HL-60/S4 (cell line): ENCODE data around the gene EGFL8.

ENCODE experiments used
- in situ Hi-C: fragments of 300-500 bp; cut with MboI; formaldehyde crosslinking; loops from 2 replicates; pipeline ENCODE4 v1.14.3; 2022; ENCODE audit warnings: low sequenced_read_pairs

EGFL8 gene

GRCh38 chr6:32167154-32167760, 2.9 kb downstream of the EGFL8 start:
- in situ Hi-C loops: no loop called here

GRCh38 chr6:32167761-32168262, 3.4 kb downstream of the EGFL8 start:
- in situ Hi-C loops: no loop called here

DNA sequence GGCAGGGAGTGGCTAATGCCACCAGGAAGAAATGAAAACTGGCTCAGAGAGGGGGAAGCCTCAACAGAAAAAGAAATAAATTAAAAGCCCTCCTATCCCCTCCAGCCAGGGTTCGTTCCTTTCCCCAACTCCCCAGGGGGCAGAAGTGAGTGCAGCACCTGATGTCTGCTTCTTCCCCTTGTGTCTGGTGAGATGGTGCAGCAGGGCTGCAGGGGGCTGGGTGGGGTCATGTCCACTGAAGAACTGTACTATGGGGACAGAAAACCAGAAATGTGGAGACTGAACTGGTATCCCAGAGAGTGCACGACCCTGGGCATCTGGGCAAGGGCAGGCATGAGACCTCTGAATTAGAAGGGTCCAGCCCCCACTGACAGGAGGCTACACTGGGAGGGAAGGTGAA, 4.0 kb downstream of the EGFL8 start:
- in situ Hi-C loops: no loop called here

DNA sequence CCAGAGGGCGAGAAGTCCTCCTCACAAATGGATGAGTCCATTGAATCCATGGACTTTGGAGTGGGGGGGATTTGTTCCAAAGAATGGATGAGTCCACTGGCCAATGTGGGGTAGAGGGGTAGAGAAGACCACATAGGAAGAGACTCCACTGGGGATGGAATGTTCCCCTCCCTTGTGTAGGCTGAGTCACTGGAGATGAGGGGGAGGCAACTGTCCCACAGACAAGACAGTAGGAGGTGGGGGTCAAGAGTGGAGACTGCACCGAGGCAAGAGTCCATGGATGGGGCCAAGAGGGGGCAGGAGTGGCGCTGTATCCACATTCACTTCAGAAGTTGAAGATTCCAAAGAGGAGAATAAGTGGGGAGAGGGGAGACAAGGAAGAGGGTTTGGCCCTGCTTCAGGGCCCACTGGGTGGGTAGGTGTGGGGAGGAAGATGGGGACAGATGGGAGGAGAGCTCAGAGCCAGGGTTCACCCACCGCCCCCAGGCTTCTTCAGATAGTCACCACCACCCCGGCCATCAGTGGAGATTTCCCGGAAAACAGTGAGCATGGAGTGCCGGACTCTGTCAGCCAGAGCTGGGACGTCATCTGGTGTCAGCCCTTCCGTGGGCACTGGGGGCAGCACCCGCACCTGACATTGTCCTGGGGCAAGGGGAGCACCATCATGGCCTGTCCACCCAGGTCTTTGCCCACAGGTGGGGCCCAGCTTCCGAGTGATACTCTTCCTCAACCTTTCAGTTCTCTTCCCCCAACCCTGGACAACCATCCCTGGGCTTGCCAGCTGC, 4.6 kb downstream of the EGFL8 start:
- in situ Hi-C loops: no loop called here

DNA sequence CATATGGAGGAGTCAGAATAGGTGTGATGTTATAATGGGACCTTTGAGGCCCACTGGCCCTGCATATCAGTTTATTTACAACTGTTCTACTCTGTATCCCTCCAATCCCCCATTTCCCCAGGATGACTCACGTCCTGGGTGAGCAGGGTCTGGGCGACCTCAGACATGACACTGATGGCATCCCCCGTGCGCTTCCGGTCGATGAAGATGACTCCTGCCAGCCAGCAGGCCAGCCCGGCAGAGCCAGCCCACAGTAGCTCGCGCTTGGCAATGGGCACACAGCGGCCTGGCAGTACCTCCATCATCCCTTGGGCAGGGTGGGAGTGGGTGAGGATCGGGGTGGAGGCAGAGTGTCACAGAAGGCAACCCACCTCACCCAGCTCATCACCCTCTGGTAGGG, 5.9 kb downstream of the EGFL8 start:
- in situ Hi-C loops: no loop called here

- in situ Hi-C loops: no loop called here
Observed at GRCh38 chr6:32171234-32171633, 6.8 kb downstream of the EGFL8 start.

DNA sequence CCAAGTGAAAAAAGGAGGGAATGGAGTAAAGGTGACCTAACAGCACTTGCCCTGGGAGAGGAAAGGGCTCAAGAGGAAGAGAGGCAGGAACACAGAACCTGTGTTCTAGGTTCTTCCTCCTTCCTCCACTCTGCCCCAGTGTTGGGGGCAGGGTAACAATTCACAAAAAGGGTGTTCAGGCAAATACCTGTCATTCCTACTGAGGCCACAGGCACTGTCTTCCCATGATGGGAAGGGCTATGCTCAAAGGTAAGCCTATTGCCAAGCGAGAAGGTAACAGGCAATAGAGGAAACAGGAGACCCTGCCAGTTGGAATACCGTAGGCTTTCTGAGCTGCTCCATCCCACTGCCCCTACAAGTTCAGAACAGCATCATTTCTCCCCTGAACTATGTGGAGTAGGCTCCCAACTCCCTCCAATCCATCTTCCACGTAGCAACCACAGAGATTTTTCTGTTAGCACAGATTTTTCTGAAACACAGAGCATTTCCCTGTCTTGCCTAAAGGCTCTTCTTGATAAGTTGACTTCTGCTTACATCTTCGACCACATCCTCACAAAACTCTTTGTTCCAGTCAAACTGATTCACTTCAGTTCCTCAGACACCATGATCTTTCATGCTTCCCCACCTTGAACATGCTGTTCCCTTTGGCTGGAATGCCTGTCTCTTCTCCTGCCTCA, 8.8 kb downstream of the EGFL8 start:
- in situ Hi-C loops: no loop called here

DNA sequence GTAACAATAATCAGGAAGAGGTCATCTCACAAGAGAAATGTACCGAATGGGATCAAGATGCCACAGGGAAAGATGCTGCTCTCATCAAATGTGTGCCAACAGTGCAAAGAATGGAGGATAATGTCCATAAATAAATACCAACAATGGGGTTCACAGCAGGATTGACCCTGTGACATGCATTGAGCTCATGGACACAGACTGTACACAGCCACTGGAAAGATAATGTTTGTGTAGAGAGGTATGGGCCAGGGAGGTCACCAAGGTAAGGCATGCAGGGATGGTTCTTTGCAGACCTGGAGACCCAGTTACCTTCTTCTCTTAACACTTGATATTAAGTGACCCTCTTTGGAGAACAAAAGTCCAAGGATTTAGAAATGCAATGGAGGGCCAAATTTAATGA, 10.0 kb downstream of the EGFL8 start:
- in situ Hi-C loops: no loop called here

DNA sequence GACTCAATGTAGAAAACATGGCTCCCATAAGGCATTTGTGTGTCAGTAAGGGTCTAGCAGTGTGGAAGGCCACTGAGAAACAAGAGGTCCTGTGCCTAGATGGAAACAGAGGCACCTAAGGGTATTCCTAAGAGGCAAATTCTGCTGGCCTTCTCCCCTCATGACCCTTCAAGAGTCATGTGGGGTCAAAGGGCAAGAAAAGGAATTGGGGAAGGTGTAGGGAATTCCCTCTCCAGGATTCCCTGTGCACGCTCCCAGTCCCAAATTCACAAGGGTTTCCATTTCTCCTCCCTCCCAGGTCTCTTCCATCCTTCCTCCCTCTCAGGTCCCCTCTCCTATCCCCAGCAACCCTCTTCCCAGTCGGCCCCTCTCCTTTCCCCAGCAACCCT, 10.9 kb downstream of the EGFL8 start:
- in situ Hi-C loops: no loop called here

DNA sequence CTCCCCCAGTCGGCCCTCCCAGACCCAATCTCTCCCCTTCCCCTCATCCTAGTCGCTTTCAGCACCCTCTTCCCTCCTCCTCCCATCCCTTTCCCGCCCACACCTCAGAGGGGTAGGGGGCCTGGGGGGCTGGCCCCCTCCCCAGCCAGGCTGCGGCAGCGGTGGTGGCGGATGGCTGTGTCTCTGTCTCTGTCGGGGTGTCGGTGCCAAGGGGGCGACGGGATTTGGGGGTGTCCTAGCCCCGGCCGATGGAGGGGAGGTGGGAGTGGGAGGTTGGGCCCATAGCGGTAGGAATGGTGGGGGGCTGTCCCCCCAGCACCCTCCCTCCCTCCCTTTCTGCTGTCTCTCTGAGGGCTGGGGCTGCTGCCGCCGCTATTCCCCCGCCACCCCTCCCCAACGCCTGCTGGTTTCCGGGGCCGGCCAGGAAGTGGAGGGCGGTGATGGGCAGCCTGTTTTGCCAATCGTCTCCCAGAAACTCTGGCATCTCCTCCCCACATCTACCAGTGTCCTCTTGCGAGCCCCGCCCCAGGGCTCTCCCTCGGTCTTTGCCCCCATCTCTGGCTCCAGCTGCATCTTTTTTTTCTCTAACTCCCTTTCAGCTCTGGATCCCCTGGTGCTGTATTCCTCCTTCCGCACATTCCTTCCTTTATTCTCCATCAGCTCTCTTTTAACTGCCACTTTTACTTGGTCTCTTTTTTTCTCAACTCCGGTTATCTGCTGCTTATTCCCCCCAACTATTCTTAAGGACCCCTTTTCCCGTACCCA, 11.5 kb downstream of the EGFL8 start, which contains the start of gene AGPAT1:
Gene AGPAT1, minus strand, starts transcription at position 374 of the 765 bp plus-strand sequence. CDS start 4,588 bp downstream, outside the sequence.
- in situ Hi-C loops: no loop called here

DNA sequence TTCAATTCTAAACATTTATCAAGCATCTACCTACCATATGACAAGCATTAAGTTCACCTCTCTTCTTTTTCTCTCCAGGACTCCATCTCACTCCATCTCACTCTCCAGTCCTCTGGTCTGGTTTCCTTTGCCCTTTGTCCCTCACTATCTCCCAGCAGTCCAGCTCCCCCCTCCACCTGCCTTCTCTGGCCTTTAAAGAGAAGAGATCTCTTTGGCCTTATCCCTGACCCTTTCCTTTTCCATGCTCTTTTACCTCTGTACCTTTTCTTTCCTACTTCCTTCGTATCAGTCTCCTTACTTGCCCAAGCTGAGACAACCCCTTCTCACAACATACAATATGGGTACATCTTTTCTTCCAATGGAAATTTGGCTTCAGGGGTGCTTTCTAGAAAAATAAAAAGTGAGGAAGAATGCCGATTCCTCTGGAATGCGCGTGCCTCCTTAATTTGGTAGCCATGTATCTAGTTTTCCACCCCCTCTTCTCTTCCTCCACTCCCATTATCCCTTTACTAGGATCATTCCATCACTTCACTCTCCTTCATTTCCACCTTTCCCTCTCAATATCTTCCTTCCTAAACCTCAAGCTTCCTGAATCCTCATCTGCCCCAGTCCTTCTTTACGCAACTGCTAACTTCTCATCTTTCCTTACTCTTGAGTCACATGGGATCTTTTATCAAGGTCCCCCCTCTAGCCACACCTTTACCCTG, 12.2 kb downstream of the EGFL8 start:
- in situ Hi-C loops: no loop called here

- in situ Hi-C loops: no loop called here
Observed at GRCh38 chr6:32177183-32177787, 12.9 kb downstream of the EGFL8 start.

GRCh38 chr6:32177788-32178546, 13.6 kb downstream of the EGFL8 start, which contains the start of gene RNF5:
RNF5 (plus strand) TSS chr6:32178405; CDS start chr6:32178512, 107 bp downstream.
- in situ Hi-C loops: no loop called here

DNA sequence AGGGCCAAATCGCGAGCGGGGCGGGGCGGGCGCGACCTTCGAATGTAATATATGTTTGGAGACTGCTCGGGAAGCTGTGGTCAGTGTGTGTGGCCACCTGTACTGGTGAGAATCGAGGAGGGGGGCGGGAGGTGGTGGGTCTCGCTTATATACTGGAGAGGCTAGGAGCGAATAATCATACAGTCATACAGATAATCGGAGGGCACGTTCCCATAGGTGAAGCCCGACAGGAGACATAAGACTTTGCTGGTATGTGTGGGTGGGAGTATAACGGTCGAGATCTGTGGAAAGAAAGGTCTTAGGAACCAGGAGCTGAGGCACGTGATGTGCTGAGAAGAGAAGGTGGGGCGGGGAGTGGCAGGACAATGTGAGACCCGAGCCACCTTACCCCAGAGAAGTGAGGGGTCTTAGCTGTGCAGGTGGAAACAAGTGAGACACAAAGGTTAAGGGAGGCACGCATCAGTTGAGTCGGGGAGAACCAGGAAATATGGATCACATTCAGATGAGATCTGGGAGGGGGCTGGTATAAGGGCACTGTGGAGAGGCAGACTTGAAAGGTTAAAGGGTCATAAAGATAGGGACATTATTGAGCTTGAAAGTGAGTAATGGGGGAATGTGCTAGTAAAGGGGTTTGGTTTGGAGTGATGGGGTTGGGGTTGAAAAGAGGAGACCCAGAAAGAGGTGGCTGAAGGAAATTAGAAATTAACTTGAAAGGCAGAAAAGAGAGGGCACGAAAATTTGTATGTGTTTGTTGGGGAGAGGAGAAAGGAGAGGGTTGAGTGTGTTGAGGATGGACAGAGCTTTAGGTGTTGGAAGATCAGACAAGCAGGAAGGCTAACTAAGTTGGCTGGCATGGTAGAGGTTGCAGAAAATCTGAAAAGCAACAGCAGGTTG, 14.4 kb downstream of the EGFL8 start:
- in situ Hi-C loops: no loop called here

DNA sequence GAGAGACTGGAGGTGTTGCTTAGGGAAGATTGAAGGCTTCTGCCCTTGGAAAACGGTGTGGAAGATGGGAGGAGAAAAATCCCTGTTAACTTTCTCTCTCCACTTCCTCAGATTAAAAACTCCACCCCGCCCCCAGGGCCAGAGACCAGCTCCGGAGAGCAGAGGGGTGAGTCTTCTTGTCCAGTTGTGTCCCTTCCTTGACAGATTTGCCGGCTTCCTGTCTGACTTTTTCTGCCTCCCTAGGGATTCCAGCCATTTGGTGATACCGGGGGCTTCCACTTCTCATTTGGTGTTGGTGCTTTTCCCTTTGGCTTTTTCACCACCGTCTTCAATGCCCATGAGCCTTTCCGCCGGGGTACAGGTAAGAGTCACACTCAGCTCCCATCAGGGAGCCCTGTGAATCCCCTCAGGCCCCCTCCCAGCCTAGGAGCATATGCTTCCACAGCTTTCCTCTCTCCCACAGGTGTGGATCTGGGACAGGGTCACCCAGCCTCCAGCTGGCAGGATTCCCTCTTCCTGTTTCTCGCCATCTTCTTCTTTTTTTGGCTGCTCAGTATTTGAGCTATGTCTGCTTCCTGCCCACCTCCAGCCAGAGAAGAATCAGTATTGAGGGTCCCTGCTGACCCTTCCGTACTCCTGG, 15.5 kb downstream of the EGFL8 start:
- in situ Hi-C loops: no loop called here

- in situ Hi-C loops: no loop called here
Observed at GRCh38 chr6:32181148-32181702, 16.8 kb downstream of the EGFL8 start.

DNA sequence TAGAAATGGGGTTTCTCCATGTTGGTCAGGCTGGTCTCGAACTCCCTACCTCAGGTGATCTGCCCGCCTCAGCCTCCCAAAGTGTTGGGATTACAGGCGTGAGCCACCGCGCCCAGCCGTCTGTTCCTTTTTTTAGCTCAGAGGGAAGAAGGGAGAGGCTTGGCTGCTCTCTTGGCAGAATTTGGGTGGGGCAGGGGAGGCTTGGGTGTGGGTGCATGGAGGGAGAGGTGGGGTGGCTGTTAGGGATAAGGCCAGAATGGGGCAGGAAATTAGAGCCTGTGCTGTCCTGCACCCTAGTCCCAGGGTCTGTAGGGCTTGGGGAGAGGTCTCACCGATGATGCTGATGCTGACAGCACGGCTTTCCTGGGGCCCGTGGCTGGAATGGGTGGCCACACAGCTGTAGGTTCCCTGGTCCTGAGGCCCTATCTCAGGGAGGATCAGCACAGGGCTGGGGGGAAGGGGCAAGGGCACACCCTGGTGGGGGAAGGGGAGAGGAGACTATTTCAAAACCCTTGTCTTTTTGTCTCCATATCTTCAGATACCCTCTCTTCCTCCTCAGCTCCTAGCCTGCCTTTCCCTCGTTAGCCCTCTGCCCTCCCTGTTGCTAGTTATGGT, 17.6 kb downstream of the EGFL8 start:
- in situ Hi-C loops: no loop called here
